Fibroblast of pulmonary artery (primary cell): ENCODE data around the gene TPBGL.
A peak's percentile ranks its signal among the peaks of the same experiment; 100 is the strongest.

ENCODE experiments used
- DNase-seq: peaks from one replicate; pipeline ENCODE4 v3.0.0-alpha.2; 2010; ENCODE audit warnings: low read depth
- H3K4me3 ChIP-seq: replicated peaks from 2 replicates; pipeline ENCODE4 v1.5.1; 2011; ENCODE audit warnings: low read depth, mild to moderate bottlenecking, control low read depth, low read length, moderate library complexity
- TF ChIP-seq, protein P1 (sequence below): IDR thresholded peaks from 2 replicates; pipeline ENCODE4 v1.5.1; 2011; ENCODE audit warnings: mild to moderate bottlenecking, control low read depth, low read length, inconsistent platforms; ENCODE audit errors: missing control alignments

The TPBGL gene

DNA sequence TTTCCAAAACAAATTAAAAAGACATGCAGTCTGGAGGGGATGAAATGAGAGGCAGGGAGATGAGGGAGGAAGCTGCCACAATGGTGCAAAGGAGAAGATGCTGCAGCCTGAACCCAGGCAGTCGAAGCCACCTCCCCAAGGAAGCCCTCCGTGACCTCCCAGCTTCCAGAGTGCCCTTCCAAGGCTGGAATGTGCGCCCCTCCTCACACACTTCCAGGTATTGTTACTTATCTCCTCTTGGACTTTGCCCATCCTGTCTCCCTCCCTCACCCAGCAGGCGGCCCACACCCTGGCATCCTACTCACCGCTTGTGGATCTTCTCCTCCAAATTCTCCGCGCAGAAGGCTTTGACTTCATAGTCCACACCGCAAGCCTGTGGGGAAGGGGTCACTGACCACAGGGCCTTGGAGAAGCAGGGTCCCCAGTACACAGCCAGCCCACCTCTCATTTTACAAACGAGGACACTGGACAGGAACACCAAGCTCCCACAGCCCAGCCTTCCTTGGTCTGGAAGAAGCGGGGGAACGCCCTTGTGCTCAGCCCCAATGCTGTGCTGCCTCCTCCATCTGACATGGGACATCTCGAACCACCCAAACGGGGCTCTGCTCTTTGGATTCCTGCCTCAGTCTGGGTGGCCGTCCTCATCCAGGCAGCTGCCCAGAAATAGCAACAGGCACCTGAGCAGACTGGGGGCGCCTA is 40.3 kb downstream of the TPBGL start:
- H3K4me3 ChIP-seq, result no peak overlapping the region
- TF ChIP-seq, protein P1, sequence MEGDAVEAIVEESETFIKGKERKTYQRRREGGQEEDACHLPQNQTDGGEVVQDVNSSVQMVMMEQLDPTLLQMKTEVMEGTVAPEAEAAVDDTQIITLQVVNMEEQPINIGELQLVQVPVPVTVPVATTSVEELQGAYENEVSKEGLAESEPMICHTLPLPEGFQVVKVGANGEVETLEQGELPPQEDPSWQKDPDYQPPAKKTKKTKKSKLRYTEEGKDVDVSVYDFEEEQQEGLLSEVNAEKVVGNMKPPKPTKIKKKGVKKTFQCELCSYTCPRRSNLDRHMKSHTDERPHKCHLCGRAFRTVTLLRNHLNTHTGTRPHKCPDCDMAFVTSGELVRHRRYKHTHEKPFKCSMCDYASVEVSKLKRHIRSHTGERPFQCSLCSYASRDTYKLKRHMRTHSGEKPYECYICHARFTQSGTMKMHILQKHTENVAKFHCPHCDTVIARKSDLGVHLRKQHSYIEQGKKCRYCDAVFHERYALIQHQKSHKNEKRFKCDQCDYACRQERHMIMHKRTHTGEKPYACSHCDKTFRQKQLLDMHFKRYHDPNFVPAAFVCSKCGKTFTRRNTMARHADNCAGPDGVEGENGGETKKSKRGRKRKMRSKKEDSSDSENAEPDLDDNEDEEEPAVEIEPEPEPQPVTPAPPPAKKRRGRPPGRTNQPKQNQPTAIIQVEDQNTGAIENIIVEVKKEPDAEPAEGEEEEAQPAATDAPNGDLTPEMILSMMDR, result no peak
- no peak for DNase-seq

DNA sequence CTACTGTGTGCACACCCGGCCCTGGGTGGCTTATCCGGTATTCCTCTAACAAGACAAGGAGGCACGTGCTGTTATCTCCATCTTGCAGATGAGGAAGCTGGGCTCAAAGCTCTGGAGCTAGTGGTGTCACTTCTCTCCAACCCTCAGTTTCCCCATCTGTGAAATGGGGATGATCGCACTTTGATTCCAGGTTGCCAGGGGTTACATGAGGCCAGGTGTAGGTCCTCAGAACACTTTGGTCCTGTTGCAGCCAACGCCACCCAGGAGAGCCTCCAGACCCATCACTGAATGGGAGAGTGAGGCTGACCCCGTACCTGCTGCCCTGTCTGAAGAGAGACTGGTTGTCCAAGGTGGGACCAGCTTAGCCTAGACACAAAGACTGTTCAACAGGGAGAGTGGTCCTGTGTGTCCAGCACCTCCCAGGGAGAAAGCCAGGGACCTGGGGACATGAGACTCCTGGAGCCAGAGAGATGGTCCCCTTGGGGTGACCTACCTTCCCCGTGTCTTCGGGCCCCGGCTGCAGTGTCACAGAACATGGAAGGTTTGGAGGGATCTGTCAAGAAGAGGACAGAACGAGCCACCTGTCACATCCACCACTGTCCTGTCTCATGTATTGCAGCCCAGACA is 41.0 kb downstream of the TPBGL start:
- H3K4me3 ChIP-seq, result no peak overlapping the region
- no peak for DNase-seq
- TF ChIP-seq, protein P1, result no peak

- TF ChIP-seq, protein P1, result no peak
- H3K4me3 ChIP-seq, result no peak overlapping the region
- no peak for DNase-seq
These were observed 42.9 kb downstream of the TPBGL start for GRCh38 chr11:75283391-75283931.

DNA sequence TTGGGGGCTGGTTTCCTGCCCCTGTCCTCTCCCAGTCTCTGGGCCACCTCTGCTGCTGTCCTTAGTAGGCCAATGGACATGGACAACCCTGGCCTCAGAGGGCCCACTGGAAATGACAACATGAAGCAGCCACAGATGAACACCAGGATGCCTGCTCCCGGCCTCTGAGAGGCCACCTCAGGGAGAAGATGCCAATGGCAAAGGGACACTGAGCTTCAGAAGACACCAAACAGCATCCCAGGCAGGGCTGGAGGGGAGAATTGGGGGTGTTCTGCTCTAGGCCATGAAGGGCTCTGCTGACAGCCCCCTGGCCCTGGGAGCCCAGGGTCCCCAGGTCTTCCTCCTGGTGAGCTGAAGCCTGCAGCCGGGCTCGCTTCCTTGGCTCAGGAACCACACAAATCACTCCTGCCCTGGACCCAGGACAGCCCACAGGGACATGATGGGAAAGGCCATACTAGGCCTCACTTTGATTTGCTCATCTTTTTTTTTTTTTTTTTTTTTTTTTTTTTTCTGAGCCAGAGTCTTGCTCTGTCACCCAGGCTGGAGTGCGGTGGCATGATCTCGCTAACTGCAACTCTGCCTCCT is 45.3 kb downstream of the TPBGL start:
- no peak for DNase-seq
- no peak overlapping the region for H3K4me3 ChIP-seq
- TF ChIP-seq, protein P1, result no peak

GRCh38 chr11:75286826-75287465 is 46.4 kb downstream of the TPBGL start:
- DNase-seq, result peak; percentile 11
- H3K4me3 ChIP-seq, result no peak overlapping the region
- TF ChIP-seq, protein P1, result no peak

DNA sequence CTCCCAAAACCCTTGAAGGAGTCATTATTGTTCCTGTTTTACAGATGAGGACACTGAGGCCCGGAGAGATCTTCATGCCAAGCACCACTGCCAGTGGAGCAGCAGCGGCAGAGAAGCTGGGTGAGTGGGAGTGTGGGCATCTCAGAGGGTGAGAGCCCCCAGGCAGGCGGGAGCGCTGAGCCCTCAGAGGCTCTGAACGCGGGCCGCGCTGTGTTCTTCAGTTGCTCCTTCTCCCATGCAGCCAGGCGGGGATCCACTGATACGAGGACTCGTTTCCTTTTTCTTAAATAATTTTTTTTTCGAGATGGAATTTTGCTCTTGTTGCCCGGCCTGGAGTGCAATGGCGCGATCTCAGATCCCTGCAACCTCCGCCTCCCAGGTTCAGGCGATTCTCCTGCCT is 47.0 kb downstream of the TPBGL start:
- TF ChIP-seq, protein P1, result no peak
- DNase-seq, result no peak
- no peak overlapping the region for H3K4me3 ChIP-seq
